Endothelial cell of umbilical vein (primary cell): ENCODE results near the gene B9D2.

Experiments used
- EZH2 ChIP-seq: IDR thresholded peaks from 2 replicates; pipeline ENCODE4 v1.6.1; 2012; ENCODE audit warnings: borderline replicate concordance, low read depth, mild to moderate bottlenecking, moderate library complexity, low read length, inconsistent platforms; ENCODE audit not compliant: severe bottlenecking
- FOS ChIP-seq: IDR thresholded peaks from 2 replicates; pipeline ENCODE4 v1.6.1; 2011; ENCODE audit warnings: mild to moderate bottlenecking, low read length, moderate library complexity, borderline replicate concordance; ENCODE audit not compliant: insufficient read depth
- GATA2 ChIP-seq: IDR thresholded peaks from 2 replicates; pipeline ENCODE4 v1.7.0; 2011; ENCODE audit warnings: low read depth, mild to moderate bottlenecking, moderate library complexity, mixed read lengths, low read length; ENCODE audit not compliant: insufficient read length, insufficient read depth
- JUN ChIP-seq: IDR thresholded peaks from 2 replicates; pipeline ENCODE4 v1.6.1; 2011; ENCODE audit warnings: borderline replicate concordance, low read depth; ENCODE audit not compliant: insufficient read length, insufficient read depth
- MAX ChIP-seq: IDR thresholded peaks from 2 replicates; pipeline ENCODE4 v1.6.1; 2011; ENCODE audit not compliant: insufficient read depth, insufficient read length
- MYC ChIP-seq: IDR thresholded peaks from one replicate; pipeline ENCODE4 v1.6.1; 2011; ENCODE audit warnings: mild to moderate bottlenecking, low read depth, low read length
- POLR2A ChIP-seq: IDR thresholded peaks from 2 replicates; pipeline ENCODE4 v1.6.1; 2012; ENCODE audit warnings: low read depth, mild to moderate bottlenecking, control low read depth, low read length
- POLR2AphosphoS5 ChIP-seq: IDR thresholded peaks from 2 replicates; pipeline ENCODE4 v1.6.1; 2012; ENCODE audit warnings: low read depth, mild to moderate bottlenecking, control low read depth, low read length, moderate library complexity; ENCODE audit not compliant: insufficient read depth
- TF ChIP-seq, protein P1 (sequence below), 2 donors: IDR thresholded peaks; 1 replicate in 1 of 2; 2 replicates in 1 of 2; pipeline ENCODE4 v1.5.1; 2011; ENCODE audit warnings: low read length in 2 of 2, mild to moderate bottlenecking in 2 of 2, moderate library complexity in 2 of 2, control low read depth in 1 of 2, inconsistent platforms in 1 of 2, low read depth in 1 of 2; ENCODE audit not compliant: insufficient read depth in 1 of 2; ENCODE audit errors: extremely low read depth in 1 of 2

DNA sequence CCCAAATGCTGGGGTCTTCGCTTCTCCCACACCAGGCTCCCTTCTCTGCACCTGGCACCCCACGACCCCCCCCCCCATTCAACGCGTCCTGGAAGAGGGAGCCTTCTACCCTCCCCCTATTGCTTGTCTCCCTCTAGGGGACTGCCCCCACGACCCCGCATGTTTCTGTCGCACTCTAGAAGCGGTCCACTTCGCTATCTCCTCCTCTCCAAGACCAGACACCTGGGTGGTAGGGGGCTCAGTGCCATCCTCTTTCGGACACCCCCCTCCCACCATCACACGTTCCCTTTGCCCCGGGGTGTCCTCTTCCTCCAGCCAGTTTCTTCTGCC is 11.7 kb downstream of the B9D2 start:
- TF ChIP-seq, protein P1, sequence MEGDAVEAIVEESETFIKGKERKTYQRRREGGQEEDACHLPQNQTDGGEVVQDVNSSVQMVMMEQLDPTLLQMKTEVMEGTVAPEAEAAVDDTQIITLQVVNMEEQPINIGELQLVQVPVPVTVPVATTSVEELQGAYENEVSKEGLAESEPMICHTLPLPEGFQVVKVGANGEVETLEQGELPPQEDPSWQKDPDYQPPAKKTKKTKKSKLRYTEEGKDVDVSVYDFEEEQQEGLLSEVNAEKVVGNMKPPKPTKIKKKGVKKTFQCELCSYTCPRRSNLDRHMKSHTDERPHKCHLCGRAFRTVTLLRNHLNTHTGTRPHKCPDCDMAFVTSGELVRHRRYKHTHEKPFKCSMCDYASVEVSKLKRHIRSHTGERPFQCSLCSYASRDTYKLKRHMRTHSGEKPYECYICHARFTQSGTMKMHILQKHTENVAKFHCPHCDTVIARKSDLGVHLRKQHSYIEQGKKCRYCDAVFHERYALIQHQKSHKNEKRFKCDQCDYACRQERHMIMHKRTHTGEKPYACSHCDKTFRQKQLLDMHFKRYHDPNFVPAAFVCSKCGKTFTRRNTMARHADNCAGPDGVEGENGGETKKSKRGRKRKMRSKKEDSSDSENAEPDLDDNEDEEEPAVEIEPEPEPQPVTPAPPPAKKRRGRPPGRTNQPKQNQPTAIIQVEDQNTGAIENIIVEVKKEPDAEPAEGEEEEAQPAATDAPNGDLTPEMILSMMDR (IDR thresholded peaks at IDR 0.05; ENCODE audit: extremely low read depth in 1 of 2, insufficient read depth in 1 of 2, low read depth in 1 of 2, low read length in 2 of 2) = no peak
- TF ChIP-seq POLR2AphosphoS5 (no peak), EZH2 (no peak), POLR2A (no peak), MAX (no peak), MYC (no peak), JUN (no peak), GATA2 (no peak), FOS (no peak)
